Endothelial cell of umbilical vein (primary cell): Measurements from ENCODE around the gene C9orf72. TPM values are rescaled to one million over a fixed set of nuclear protein-coding genes. Genes with fewer than 3 reads are reported as not detected.

Experiments
- BruUV-seq: library from RNA; stranded (reverse); fragments of 400-500 nt; replicated peaks from 2 replicates; lab custom pipeline; 2021; lab: Mats Ljungman, UMichigan
- CTCF ChIA-PET: fragments of 300-600, 350-600 bp; sonication (Branson Sonifier 250); formaldehyde crosslinking; loops from one replicate; lab custom pipeline; 2021; ENCODE audit warnings: antibody characterized with exemption, inconsistent platforms; lab: Charles Lee
- POLR2A ChIA-PET: fragments of 300-600, 350-600 bp; sonication (Branson Sonifier 250); formaldehyde crosslinking; loops from one replicate; lab custom pipeline; 2021; ENCODE audit warnings: antibody characterized with exemption, inconsistent platforms; lab: Charles Lee
- DNase-seq: peaks from one replicate; pipeline ENCODE4 v3.0.0-alpha.2; 2011; ENCODE audit warnings: low read depth, low spot score
- FAIRE-seq: peaks from 2 replicates; lab custom pipeline; 2011; peaks lifted over from hg19 to GRCh38; lab: Jason Lieb, UNC
- H2AFZ ChIP-seq: 2 replicates; pipeline ENCODE4 v1.6.0; 2012; ENCODE audit warnings: low read depth, low read length, control low read depth, inconsistent platforms
- H3K27ac ChIP-seq: 2 replicates; pipeline ENCODE4 v1.5.1; 2011; ENCODE audit warnings: low read depth, mild to moderate bottlenecking, control low read depth, low read length, moderate library complexity; ENCODE audit not compliant: insufficient read depth
- H3K27me3 ChIP-seq, 2 experiments: 2 replicates each; pipeline versions ENCODE4 v1.6.0 to v1.6.1; 2011; ENCODE audit warnings: low read length in 2 of 2, mixed read lengths in 1 of 2; ENCODE audit not compliant: control insufficient read depth in 2 of 2, insufficient read depth in 2 of 2
- H3K36me3 ChIP-seq, 2 experiments: 2 replicates in 1 of 2; 3 replicates in 1 of 2; pipeline ENCODE4 v1.5.1; 2011; ENCODE audit warnings: low read length in 2 of 2, mild to moderate bottlenecking in 1 of 2, moderate library complexity in 1 of 2; ENCODE audit not compliant: control insufficient read depth in 2 of 2, insufficient read depth in 2 of 2; ENCODE audit errors: extremely low read depth in 1 of 2
- H3K4me1 ChIP-seq: 3 replicates; pipeline ENCODE4 v1.5.1; 2011; ENCODE audit warnings: mild to moderate bottlenecking, low read length; ENCODE audit not compliant: control insufficient read depth, insufficient read depth; ENCODE audit errors: extremely low read depth
- H3K4me2 ChIP-seq: 2 replicates; pipeline ENCODE4 v1.6.1; 2011; ENCODE audit warnings: low read length, control low read depth, mixed read lengths; ENCODE audit not compliant: insufficient read depth
- H3K4me3 ChIP-seq, 3 experiments: fragments of 200-600 bp in 1 of 3; sonication (generic), shearing (Covaris generic) in 1 of 3; replicated peaks in 1 of 3; 2 replicates each; pipeline ENCODE4 v1.5.1; 2011 to 2016; ENCODE audit warnings: control low read depth in 3 of 3, low read length in 3 of 3, mild to moderate bottlenecking in 2 of 3, inconsistent platforms in 1 of 3, low read depth in 1 of 3, moderate library complexity in 1 of 3; ENCODE audit not compliant: insufficient read depth in 1 of 3
- H3K79me2 ChIP-seq: 2 replicates; pipeline ENCODE4 v1.6.0; 2012; ENCODE audit warnings: low read length, inconsistent platforms; ENCODE audit not compliant: control insufficient read depth, insufficient read depth
- H3K9ac ChIP-seq: replicated peaks from 2 replicates; pipeline ENCODE3; 2011; ENCODE audit warnings: low read length, control low read depth; ENCODE audit not compliant: insufficient read depth; ENCODE audit errors: extremely low read depth
- H3K9me1 ChIP-seq: replicated peaks from 3 replicates; pipeline ENCODE4 v1.6.0; 2011; ENCODE audit warnings: mild to moderate bottlenecking, low read length; ENCODE audit not compliant: control insufficient read depth, insufficient read depth; ENCODE audit errors: extremely low read depth
- H3K9me3 ChIP-seq: replicated peaks from 2 replicates; pipeline ENCODE4 v1.5.1; 2012; ENCODE audit warnings: low read length, inconsistent platforms; ENCODE audit not compliant: control insufficient read depth, insufficient read depth
- H4K20me1 ChIP-seq: replicated peaks from 2 replicates; pipeline ENCODE3; 2011; ENCODE audit warnings: mild to moderate bottlenecking, low read length; ENCODE audit not compliant: control insufficient read depth, insufficient read depth; ENCODE audit errors: extremely low read depth
- CTCF ChIP-seq, 2 donors: IDR thresholded peaks; 1 replicate in 1 of 2; 2 replicates in 1 of 2; pipeline ENCODE4 v1.5.1; 2011; ENCODE audit warnings: low read length in 2 of 2, mild to moderate bottlenecking in 2 of 2, moderate library complexity in 2 of 2, control low read depth in 1 of 2, inconsistent platforms in 1 of 2, low read depth in 1 of 2; ENCODE audit not compliant: insufficient read depth in 1 of 2; ENCODE audit errors: extremely low read depth in 1 of 2
- EZH2 ChIP-seq: IDR thresholded peaks from 2 replicates; pipeline ENCODE4 v1.6.1; 2012; ENCODE audit warnings: borderline replicate concordance, low read depth, mild to moderate bottlenecking, moderate library complexity, low read length, inconsistent platforms; ENCODE audit not compliant: severe bottlenecking
- FOS ChIP-seq: IDR thresholded peaks from 2 replicates; pipeline ENCODE4 v1.6.1; 2011; ENCODE audit warnings: mild to moderate bottlenecking, low read length, moderate library complexity, borderline replicate concordance; ENCODE audit not compliant: insufficient read depth
- GATA2 ChIP-seq: IDR thresholded peaks from 2 replicates; pipeline ENCODE4 v1.7.0; 2011; ENCODE audit warnings: low read depth, mild to moderate bottlenecking, moderate library complexity, mixed read lengths, low read length; ENCODE audit not compliant: insufficient read length, insufficient read depth
- JUN ChIP-seq: IDR thresholded peaks from 2 replicates; pipeline ENCODE4 v1.6.1; 2011; ENCODE audit warnings: borderline replicate concordance, low read depth; ENCODE audit not compliant: insufficient read length, insufficient read depth
- MYC ChIP-seq: IDR thresholded peaks from one replicate; pipeline ENCODE4 v1.6.1; 2011; ENCODE audit warnings: mild to moderate bottlenecking, low read depth, low read length
- POLR2A ChIP-seq: IDR thresholded peaks from 2 replicates; pipeline ENCODE4 v1.6.1; 2012; ENCODE audit warnings: low read depth, mild to moderate bottlenecking, control low read depth, low read length
- POLR2AphosphoS5 ChIP-seq: IDR thresholded peaks from 2 replicates; pipeline ENCODE4 v1.6.1; 2012; ENCODE audit warnings: low read depth, mild to moderate bottlenecking, control low read depth, low read length, moderate library complexity; ENCODE audit not compliant: insufficient read depth
- dilution Hi-C: fragments of 300-500 bp; cut with MboI; formaldehyde crosslinking; loops from one replicate; pipeline ENCODE4 v1.15.0; 2019; ENCODE audit warnings: low sequenced_read_pairs; ENCODE audit not compliant: extremely low pct_ligation_motif_present
- intact Hi-C: fragments of 100-400 bp; cut with micrococcal nuclease; formaldehyde crosslinking; loops from one replicate; pipeline ENCODE4 v1.10.0; 2022
- polyA plus RNA-seq, 4 experiments: library from polyadenylated mRNA; depleted of rRNA in 3 of 4; stranded (reverse) in 3 of 4; unstranded in 1 of 4; fragments of >200 nt; gene quantifications; 2 replicates each; pipeline versions ENCODE4 v1.2.1 to v1.2.3, GENCODE V29; 2011 to 2012; ENCODE audit warnings: missing spikeins in 1 of 4
- total RNA-seq: library from RNA; stranded (reverse); gene quantifications from 2 replicates; pipeline ENCODE4 v1.2.3, GENCODE V29; 2021
- TF ChIP-seq, protein P1 (sequence below): IDR thresholded peaks from 2 replicates; pipeline ENCODE4 v1.6.1; 2011; ENCODE audit not compliant: insufficient read depth, insufficient read length

Gene C9orf72
- total and polyA plus RNA-seq, 2 donors (not counting 3 experiments of a cell fraction or from before 2014, with no cell fraction given) = 2.7 to 7.3 TPM

- Histone ChIP-seq H3K4me3 (no peak overlapping the region), H4K20me1 (no peaks in the 10 kb centered on the region), H3K4me1 (no peaks in the 10 kb centered on the region), H3K9me1 (no peaks in the 10 kb centered on the region), H2AFZ (no peak overlapping the region), H3K27ac (no peak overlapping the region), H3K79me2 (no peaks in the 10 kb centered on the region), H3K4me2 (no peak overlapping the region), H3K9ac (no peak overlapping the region), H3K9me3 (no peaks in the 10 kb centered on the region), H3K27me3 (no peaks in the 10 kb centered on the region), H3K36me3 (peaks cover 2% of the 10 kb centered on the region in 2 experiments)
- BruUV-seq = no TSS peak
- dilution Hi-C loops = no loop called here
- ChIA-PET POLR2A (no interaction called here), CTCF (interaction anchor here (1.8 kb wide), 1 partner anchor 225 kb away, joined by 7 read pairs; no protein-coding TSS in a partner anchor)
- DNase-seq (no peak), FAIRE-seq (no peak)
- TF ChIP-seq, protein P1, sequence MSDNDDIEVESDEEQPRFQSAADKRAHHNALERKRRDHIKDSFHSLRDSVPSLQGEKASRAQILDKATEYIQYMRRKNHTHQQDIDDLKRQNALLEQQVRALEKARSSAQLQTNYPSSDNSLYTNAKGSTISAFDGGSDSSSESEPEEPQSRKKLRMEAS = no peak
- TF ChIP-seq JUN = no peak
- intact Hi-C loops = no loop called here
Measured at GRCh38 chr9:27558307-27558706, 15.0 kb downstream of the C9orf72 start.

GRCh38 chr9:27556470-27556869 is 16.8 kb downstream of the C9orf72 start:
- POLR2A ChIA-PET = no interaction called here
- no TSS peak for BruUV-seq
- Histone ChIP-seq H3K9me3 (no peaks in the 10 kb centered on the region), H3K79me2 (no peaks in the 10 kb centered on the region), H3K27ac (no peak overlapping the region), H3K27me3 (no peaks in the 10 kb centered on the region), H2AFZ (no peak overlapping the region), H3K4me2 (no peak overlapping the region), H3K9me1 (no peaks in the 10 kb centered on the region), H3K4me1 (no peaks in the 10 kb centered on the region), H3K36me3 (peaks cover 2% of the 10 kb centered on the region in 2 experiments), H4K20me1 (no peaks in the 10 kb centered on the region), H3K9ac (no peak overlapping the region), H3K4me3 (no peak overlapping the region)
- intact Hi-C loops = no loop called here
- FAIRE-seq (no peak), DNase-seq (no peak)
- CTCF ChIA-PET = no interaction called here
- dilution Hi-C loops = no loop called here
- TF ChIP-seq POLR2AphosphoS5 (no peak), FOS (no peak), CTCF (IDR thresholded peaks at IDR 0.05; ENCODE audit: extremely low read depth in 1 of 2, insufficient read depth in 1 of 2, low read depth in 1 of 2, low read length in 2 of 2) (no peak), EZH2 (no peak), MYC (no peak), POLR2A (no peak), GATA2 (no peak), JUN (no peak)
- TF ChIP-seq, protein P1 = no peak
